GM21515 (cell line): ENCODE data around the gene SYT15.

Experiments used
- ATAC-seq: cut with Tn5 transposase; IDR thresholded peaks from one replicate; pipeline ENCODE4 v1.9.1; 2021; ENCODE audit not compliant: unreplicated experiment

Gene SYT15

GRCh38 chr10:46544989-46545791 is 33.7 kb upstream of the SYT15 start:
- no peak for ATAC-seq

DNA sequence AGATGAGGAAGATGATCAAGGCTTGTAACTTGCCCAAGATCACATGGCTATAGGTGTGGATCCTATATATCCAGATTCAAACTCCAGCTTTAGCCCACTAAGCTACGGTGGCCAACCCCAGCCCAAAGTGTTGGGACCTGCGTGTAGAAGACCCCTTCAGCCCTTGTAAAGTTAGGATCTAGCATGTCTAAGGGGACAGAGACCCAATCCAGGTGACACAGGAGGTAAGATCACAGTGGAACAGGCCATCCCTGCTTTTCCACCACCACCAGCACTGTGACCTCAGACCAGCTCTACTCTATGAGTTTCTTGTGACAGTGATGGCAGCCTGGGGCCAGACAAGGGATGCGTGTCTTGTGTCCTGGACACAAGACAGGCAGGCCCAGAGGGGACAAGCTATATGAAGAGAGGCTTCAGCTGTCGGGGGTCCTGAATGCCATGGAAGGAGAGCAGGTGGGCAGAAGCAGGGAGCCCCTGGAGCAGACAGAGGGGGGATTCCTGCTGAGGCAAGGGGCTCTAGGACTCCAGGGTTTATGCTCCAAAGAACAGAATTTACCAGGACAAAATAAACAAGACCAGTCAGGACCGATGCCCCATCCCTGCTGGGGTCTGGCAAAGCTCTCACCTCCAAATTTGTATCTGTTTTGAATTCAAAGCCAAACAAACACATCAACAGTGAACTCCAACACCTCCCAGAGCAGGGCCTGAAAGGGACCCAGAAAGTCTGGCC is 32.9 kb upstream of the SYT15 start:
- ATAC-seq: no peak

GRCh38 chr10:46546591-46547540 is 32.1 kb upstream of the SYT15 start:
- ATAC-seq: no peak

DNA sequence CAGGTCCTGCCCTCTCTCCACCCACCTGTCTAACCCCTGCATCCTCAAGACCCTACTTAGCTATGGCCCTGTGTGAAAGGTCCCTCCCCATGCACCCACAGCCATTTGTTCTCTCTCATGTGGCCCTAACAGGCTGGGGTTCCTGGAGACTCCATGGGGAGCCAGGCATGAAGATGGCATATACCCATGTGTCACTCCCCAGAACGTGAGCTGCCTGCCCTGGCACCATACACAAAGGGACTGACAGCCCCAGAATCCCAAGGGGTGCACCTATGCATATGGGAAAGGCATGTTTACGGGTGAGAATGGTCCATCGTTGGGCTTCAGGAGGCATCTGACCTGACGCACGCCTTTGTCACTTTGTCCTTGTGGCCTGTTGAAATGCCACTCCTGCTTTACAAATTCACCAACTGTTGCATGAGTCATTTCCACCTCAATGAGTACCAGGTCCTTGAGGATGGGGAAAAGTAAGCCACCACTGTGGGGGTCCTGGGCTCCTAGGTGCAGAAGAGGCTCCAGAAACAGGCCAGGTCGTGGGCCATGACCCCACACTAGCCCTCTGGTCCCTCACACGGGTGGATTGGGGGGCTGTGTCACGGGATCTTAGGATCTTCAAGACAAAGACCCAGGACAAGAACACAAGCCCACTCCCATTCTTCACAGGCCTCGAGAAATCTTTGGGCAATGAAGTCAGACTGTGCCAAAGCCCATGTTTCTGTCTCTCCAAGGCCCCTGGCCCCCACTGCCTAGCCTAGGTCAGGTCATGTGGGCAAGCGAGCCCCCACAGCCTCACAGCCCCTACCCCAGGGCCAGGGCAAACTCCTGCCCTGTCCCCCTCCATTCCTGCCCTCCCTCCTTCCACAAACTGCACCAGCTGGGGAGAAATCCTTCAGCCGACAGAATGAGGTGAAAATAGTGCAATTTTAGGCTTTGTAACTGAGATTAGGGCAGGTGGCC is 31.1 kb upstream of the SYT15 start:
- no peak for ATAC-seq

DNA sequence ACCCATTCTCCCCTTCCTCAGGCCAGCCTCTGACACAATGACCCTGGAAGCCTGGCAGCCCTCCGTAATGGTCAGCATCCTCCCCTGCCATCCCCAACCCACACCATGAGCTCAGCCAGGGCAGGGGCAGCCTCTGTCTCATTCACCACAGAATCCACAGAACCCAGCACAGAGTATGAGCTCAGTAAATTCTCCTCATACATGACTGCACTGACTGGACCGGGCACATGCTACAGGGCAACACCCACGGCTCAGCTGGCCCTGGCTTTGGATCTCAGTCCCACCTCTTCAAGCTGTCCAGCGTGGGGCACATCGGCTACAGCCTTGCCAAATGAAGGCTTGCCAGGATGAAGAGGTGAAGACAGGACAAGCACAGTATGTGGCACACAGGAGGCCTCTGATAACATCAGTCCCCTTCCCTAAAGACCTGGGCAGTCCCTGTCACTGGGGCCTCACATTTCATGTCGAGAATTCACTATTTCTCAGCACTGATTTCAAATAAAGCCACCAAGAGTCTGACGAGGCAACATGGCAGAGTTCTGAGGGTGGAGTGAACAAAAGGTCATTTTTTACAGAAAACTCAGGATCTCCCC is 30.3 kb upstream of the SYT15 start:
- ATAC-seq: no peak

GRCh38 chr10:46549171-46550075 is 29.5 kb upstream of the SYT15 start:
- ATAC-seq: no peak

GRCh38 chr10:46550076-46550790 is 28.7 kb upstream of the SYT15 start:
- ATAC-seq: no peak

DNA sequence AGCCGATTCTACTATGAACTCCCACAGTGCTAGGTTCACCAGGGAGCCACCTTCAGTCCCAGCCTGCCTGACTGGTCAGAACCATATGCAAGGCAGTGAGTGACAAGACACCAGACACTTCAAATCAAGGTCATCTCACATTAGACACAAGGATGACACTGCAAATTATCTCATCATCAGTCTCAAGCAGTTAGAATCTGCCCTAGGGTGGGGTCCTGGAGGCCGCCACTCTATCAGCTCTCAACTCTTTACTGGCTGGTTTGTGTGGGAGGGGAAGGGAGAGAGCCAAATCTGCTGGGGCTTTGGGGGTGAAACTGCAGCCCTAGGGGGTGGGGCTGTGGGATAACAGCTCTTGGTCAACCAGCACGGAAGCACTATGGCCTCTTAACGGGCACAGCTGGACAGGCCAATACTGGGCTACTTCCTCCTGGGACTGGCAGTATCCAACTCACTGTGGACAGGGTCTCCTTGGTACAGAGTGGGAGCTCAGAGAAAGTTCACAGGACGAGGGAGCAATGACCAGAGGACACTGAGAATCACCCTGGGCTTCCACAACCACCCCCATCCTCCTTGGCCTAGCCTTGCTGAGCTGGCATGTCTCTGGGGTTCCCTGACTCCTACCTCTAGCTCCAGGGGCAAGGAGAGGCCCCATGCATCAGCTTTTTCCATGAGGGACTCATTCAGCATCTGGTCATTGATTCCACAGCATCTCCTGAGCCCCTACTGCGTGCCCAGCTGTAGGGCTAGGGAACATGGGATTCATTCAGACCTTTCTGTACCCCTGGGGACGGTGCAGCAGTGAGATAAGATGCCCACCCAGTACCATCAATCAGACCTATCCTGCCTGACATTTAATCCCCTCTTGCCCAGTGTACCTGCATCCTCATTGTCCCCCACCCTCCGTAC is 27.9 kb upstream of the SYT15 start:
- no peak for ATAC-seq

DNA sequence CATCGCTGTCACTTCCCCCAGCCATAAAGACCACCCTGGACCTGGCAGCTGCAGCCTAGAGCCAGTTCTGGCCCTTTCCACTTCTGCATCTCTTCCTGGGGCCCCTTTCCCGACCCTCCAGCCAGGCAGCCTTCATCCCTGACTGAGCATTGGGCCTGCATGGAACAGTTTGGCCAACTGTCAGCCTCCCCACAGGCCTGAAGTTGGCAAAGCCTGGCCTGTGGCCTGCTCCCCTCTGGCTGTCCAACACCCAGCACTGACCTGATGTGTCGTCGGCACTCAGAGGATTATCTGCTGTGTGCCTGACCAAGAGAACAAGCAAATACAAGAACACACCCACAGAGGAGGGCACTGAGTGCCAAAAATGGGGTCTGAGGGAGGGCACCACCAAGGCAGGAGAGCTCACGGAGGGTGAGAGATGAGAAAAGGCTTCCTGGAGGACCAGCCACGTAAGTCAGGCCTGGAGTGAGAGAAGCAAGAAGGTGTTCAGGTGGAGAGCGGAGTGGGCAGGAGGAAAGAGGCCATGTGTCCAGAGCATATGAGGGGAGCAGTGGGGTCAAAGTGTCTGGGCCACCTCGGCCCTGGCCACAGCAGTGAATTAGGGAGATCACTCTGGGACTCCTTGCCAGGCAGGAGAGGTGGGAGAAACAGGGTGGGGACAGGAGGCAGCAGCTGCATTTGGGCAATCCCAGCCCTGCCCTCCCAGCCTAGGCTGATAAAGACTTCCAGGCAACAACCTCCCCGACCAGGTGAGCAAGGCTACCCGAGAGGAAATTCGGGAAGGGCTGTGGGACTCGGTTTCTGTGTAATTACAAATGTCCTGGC is 27.0 kb upstream of the SYT15 start:
- no peak for ATAC-seq

- no peak for ATAC-seq
Measured at GRCh38 chr10:46552526-46553237, 26.2 kb upstream of the SYT15 start.

GRCh38 chr10:46553238-46554049 is 25.5 kb upstream of the SYT15 start:
- ATAC-seq: no peak

- no peak for ATAC-seq
Measured at GRCh38 chr10:46554166-46554781, 24.7 kb upstream of the SYT15 start.

GRCh38 chr10:46555366-46555712 is 23.6 kb upstream of the SYT15 start:
- no peak for ATAC-seq

GRCh38 chr10:46555713-46556514 is 23.0 kb upstream of the SYT15 start:
- no peak for ATAC-seq
